Activated CD8-positive, alpha-beta memory T cell treated with anti-CD3 and anti-CD28 coated beads, Interleukin-2, amount 50 U/mL, for 1 hour (primary cell): ENCODE measurements around the gene VSIR.

Experiments
- DNase-seq: peaks from one replicate; pipeline ENCODE4 v3.0.0-alpha.2; 2020; ENCODE audit errors: extremely low read depth

VSIR gene

DNA sequence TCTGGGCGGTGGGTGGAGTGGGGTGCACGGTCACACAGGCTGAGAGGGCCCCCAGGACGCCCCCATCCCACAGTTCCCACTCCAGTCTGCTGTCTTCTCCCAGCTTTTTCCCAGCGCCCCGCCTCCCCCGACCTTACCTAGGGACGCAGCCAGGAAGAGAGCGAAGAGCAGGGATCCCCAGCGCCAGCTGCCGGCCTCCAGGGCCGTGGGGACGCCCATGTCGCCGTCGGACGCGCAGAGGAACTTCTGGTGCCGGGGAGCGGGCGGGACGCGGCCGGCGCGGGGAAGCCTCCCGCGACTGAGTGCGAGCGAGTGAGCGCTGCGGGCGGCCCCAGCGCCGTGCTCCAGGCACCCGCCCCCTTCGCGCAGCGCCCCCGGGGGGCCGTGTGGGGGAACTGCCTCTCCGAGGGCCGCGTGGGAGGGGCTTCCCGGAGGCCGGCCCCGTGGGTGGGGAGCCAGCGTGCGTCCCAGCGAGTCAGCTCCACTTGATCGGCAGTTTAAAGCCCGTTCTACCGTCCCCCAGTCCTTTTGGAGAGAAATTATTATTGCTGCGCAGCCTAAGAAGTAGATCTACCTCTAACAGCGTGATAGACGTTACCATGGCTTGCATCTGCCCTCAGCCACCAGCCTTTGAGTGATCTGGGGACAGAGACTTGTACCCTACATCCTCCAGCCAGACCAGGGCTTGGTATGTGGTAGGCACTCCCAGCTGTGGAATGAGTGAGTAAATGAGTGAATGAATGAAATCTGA lies at the start of gene VSIR:
VSIR (minus strand) TSS at position 300 of the 751 bp plus-strand sequence; CDS start at position 219, 81 bp downstream.
- DNase-seq: peak; percentile 68

DNA sequence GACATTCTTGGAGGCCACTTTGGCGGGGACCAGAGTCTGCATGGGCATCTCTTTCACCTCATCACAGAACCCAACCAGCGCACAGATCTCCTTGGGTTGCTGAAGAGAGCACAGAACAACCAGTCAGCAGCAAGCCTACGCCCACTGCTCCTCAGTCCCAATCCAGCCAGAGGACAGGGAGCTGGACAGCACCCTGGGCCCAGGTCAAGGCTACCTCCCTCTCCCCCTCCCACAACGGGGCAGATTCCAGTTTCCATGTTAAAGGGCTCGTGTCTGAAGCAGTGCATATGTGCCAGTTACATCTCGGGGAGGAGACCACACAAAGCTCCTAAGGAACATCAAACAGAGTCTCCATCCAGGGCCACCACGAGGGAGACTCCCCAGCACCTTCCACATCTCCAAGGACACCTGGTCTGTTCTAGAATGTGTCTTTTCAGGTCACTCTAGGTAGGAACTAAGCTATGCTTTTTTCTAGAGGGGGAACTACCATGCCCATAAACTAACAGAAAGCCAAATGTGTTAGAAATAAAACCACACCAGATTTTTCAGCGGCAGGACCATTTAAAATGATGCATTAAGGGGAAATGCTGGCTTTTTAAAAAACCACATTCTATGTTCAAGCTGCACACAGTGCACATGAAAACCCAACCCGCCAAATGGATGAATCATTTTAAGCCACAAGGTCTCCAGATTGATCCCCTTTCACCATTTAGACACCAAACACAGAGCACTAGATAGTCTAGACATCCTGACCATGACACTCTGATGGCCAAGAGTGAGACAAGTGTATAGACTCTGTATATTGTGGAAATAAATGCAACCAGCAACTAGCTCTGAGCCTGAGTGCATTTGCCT lies 48.8 kb upstream of the VSIR start:
- no peak for DNase-seq

DNA sequence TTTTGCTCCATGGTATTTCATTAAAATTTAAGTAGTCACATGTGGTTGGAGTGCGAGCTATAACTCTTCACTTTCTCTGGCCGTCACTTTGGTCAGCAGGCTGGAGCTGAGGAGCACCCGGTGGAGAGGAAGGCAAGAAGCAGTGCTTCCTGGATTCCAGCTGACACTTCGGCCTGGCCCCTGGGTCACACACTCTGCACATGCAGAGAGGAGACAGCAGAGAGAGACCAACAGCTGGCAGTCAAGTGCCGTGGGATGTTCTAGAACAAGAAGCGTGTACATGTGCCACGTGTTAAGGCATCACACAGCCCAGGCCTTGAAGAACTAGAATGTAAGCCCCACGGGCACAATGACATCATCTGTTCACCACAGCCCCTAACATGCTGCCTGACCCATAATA lies 47.6 kb upstream of the VSIR start:
- no peak for DNase-seq

DNA sequence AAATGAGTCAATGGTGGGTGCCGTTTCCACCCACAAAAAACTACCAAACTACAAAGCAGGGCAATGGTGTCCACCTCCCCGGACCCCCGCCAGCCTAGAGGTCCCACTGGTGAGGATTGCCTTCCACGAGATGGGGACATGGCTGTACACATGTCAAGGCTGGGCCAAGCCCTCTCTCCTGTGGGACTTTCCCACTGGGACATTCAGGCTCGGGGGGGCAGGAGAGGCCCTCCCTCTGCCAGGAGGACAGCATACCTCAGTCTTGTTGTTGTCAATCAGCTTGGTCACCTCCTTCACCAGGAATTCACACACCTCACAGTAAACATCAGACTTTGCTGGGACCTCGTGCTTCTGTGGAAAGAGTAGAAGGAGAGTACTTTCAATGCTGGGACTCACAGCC lies 46.7 kb upstream of the VSIR start:
- DNase-seq: no peak

DNA sequence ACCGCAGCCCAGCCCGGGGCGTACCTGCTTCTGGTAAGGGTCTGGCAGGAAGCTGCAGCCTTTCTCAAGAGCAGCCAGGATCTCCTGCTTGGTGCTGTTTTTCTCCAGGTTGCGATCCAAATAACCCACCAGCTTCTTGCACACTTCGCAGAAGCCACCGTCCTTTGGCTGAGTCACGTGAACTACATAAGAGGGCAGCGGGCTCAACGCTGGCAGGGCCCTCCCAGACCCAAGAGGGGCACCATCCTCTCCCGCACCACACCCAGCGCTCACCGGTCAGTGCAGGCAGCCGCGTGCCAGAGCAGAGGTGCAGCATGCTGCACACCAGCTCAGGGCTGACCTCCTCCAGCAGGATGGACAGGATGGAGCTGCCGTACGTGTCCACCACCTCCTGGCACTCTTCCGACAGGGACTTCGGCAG lies 46.1 kb upstream of the VSIR start:
- no peak for DNase-seq

DNA sequence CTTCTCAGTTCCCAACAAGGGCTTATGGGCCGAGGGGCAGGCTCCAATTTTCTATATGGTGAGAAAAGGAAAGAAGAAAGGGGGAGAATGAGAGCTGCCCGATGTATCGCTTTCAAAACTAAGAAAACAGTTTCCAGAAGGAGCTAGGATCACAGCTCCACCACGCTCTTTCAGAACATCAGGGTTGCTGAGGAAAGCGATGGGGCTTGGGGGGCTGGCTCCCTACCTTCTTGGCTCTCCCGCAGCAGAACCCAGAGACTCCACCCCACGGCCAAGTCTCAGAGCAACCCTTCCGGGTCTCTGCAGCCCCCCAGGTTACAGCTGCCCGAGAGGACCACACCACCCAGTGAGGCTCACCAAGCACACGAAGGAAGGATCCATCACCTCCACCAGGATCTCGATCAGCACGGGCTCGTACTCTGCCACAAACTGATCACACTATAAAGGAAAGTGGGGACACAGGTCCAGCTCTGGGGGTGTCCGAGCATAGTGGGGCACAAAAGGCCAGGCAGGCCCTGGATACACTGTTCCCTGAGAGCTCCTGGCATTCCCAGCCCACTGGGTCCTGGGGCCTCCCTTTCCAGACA lies 45.4 kb upstream of the VSIR start:
- DNase-seq: no peak

DNA sequence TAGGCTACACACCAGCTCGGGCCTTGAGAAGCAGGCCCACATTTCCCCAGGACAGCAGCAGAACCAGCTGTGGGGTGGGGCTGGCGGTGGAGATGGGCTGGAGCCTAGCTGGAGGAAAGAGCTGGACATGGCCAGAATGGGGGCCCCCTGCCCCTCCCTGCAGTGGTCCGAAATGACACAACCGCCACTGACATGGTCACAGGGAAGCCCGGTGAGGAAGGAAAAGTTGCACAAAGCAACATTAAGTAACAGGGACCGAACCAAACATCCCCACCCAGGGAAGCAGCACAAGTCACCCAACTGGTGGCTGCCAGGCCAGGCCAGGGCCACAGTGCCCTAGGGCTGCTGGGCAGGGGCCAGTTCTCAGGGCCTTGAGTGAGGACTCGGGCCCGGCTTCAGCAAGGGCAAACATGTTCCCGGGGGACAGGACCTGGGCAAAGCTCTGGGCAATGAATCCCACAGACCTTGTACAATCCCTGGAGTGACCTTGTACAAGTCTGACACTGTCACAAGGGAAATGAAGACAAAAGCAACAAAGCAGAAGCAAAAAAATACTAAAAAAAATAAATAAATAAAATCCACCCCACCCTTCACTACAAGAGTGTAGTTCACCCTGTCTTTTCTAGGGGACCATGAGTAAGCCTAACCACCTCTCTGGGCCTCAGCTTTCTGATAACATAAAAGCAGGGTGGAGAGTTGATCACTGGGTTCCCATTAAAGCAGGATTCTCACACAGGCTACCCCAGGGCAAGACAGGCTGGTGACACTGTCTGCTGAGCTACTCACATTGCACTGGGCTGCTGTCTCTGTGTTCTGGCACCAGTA lies 44.7 kb upstream of the VSIR start:
- no peak for DNase-seq

DNA sequence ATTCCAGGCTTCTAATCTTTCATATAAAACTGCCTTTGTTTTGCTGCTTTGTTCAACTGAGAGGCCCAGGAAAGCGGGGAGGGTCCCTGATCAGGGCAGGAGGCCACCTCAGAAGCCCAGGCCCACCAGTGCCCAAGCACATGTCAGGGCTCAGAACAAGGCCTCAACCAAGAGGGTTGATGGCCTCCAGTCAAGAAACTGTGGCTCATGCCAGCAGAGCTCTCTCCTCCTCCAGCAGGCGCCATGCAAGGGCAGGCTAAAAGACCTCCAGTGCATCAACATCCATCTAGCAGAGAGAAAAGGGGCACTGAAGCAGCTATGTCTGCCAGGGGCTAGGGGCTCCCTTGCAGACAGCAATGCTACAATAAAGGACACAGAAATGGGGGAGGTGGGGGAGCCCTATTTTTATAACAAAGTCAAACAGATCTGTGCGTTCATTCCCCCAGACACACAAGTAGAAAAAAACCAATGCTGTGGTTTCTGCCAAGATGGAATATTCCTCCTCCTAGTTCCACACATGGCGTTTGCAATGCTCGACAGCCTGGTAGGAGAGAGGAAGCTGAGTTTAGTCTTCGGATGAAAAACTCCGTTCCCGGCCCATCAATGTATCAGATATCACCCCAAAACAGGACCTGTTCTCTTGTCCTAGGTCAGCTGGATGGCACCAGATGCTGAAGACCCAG lies 43.8 kb upstream of the VSIR start:
- no peak for DNase-seq

DNA sequence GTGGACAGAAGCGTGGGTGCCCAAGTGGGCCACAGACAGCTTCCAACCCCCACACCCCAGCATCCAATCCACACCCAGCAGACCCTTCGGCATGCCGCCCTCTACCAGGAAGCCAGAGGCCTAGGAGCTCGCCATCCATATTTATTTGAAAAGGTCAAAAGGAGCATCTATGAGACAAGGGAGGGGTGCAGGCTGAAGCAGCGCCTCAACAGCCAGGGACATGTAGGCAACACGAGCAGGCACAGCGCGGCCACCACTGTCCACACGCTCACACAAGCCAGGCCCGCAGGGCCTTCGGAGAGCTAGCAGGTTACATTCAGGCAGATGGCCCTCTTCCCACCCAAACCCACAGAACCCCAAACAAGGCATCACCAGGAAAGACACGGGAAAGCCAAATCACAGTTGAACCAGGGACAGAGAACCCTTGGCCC lies 43.1 kb upstream of the VSIR start:
- no peak for DNase-seq

DNA sequence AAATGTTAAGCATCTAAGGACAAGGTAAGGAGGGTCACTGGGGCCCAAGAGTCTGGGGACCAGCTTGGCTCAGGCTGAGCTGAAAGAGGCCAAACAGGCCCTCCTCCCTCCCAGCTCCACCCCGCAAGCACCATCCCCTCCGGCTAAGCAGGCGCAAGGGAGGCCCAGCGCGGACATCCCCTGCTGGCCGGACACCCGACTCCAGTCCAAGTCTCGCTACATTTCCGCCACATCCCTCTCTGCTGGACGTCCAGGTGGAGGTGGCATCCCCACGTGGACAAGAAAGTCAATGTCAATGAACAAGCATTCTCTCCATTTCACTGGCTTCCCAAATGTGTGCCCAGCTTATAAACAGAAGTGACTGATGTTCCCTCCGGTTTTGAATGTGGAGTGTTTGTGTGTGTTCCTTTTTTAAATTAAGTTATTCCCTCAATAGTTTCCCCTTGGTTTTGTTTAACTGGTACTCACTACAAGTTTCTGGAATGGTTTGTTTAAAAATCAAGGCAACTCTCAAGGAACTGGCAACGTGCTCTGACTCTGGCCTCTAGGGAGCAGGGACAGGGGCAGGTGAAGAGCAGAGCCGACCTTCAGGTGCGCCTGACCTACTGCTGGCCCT lies 42.3 kb upstream of the VSIR start:
- DNase-seq: no peak

DNA sequence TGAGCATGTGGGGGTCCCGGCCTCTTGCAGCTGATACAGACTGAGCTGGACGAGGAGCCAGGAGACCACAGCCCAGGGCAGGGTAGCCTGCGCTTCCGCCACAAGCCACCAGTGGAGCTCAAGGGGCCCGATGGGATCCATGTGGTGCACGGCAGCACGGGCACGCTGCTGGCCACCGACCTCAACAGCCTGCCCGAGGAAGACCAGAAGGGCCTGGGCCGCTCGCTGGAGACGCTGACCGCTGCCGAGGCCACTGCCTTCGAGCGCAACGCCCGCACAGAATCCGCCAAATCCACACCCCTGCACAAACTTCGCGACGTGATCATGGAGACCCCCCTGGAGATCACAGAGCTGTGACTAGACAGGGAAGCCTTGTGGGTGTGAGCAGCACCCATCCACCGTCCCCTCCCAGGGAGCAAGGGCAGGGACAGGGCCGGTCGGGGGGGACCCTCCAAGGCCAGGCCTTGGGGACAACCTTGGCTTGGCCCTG lies 41.6 kb upstream of the VSIR start:
- DNase-seq: no peak

DNA sequence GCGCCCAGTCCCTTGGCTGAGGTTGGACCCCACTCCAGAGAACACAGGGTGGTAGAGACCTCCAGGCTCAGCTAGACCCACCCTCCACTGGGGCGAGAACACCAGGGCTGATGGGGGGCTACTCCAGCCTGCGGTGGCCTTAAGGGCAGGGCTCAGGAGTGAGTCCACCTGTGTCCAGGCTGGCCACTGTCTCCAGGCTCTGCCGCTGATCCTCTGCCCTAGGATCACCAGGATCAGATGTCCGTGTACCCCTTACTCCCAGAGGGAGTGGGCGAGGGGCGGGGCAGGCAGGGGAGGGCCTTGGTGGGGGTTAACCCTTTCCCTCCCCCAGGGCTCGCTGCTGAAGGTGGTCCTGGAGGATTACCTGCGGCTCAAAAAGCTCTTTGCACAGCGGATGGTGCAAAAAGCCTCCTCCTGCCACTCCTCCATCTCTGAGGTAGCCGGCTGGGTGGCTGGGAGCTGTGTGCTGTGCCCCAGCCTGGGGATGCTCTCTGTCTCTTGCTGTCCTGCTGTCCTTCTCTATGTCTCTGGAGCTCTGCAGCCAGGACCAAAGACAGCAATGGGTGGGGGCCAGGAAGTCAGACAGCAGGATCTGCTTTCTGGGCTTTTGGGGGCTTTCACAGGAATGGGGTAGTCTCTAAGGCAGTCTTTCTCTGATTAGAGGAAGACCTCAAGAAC lies 39.7 kb upstream of the VSIR start:
- DNase-seq: no peak

DNA sequence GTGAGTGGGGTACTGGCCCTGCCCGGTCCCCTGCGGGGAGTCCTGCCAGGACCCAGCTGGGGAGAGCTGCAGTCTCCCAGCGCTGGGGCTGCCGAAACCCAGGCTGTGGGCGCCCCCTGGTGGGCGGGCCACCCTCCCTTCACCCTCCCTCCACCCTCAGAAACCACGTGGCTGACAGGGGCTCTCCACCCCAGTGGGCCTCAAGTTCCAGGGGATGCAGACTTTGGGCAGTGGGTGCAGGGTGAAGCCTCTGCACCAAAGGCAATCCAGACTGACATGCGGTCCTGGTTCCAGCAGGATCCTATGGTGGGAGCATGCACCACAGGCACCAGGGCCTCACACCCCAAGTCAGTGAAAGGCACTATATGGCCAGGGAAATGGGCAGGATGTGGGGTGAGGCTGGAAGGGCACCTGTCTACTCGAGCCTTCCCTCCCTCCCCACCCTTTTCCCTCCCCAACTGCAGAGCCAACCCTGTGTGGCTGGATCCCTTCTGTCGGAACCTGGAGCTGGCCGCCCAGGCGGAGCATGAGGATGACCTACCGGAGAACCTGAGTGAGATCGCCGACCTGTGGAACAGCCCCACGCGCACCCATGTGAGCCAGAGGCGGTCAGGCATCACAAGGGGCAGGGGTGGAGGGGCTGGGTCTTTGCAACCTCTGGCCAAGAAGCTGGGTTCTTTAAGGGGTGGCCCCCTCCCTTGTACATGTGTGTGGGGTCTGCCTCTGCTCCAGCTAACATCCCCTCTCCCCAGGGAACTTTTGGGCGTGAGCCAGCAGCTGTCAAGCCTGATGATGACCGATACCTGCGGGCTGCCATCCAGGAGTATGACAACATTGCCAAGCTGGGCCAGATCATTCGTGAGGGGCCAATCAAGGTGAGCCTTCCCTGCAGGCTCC lies 38.9 kb upstream of the VSIR start:
- DNase-seq: peak; percentile 41

DNA sequence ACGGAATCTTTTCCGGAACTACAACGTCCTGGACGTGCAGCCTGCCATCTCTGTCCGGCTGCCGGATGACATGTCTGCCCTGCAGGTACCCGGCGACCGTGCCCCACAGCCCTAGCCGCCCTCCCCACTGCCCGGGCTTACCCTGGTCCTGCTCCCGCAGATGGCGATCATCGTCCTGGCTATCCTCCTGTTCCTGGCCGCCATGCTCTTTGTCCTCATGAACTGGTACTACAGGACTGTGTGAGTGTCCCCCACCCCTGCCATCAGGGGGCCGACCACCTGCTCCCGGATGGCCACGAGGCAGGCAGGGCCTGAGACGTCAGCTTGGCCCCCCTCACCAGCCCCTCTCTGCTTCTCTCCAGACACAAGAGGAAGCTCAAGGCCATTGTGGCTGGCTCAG lies 38.0 kb upstream of the VSIR start:
- DNase-seq: no peak

DNA sequence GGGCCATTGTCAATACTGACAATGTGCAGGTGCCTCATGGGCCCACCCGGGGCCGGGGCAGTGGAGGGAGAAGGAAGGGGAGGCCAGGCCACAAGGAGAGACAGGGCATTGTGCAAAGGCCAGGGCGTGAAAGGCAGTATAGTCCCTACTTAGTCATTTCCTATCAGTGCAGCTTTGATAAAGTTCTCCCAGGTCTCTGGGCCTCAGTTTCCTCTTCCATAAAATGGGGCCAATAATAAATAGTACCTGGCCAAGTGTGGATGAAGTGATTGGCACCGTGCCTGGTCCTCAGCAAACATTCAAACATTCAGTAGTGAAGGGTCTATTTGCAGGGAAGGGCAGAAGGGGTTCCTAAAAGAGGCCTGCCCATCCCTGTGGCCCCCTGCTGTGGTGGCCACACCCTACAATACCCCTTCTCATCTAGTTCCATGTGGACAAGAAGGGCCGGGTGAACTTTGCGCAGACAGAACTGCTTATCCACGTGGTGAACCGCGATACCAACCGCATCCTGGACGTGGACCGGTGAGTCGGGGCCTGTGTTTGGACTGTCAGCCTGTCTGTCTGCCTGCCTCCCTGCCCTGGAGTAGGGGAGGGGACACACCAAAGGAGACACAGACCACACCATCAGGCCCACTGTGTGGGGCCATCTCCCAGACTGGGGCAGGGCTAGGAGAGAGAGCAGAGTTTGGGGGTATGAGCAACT lies 36.9 kb upstream of the VSIR start:
- no peak for DNase-seq

DNA sequence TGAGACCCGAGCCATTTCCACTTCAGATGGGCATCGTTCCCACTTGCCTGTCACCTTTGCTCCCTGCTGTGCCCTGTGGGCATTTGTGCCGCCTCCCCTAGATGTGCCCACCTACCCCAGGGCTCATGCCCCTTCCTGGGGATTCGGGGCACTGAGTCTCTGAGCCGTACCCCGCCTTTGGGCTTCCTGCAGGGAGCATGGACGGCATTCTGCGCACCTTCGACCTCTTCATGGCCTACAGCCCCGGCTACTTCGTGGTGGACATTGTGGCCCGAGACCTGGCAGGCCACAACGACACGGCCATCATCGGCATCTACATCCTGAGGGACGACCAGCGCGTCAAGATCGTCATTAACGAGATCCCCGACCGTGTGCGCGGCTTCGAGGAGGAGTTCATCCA lies 36.3 kb upstream of the VSIR start:
- no peak for DNase-seq

DNA sequence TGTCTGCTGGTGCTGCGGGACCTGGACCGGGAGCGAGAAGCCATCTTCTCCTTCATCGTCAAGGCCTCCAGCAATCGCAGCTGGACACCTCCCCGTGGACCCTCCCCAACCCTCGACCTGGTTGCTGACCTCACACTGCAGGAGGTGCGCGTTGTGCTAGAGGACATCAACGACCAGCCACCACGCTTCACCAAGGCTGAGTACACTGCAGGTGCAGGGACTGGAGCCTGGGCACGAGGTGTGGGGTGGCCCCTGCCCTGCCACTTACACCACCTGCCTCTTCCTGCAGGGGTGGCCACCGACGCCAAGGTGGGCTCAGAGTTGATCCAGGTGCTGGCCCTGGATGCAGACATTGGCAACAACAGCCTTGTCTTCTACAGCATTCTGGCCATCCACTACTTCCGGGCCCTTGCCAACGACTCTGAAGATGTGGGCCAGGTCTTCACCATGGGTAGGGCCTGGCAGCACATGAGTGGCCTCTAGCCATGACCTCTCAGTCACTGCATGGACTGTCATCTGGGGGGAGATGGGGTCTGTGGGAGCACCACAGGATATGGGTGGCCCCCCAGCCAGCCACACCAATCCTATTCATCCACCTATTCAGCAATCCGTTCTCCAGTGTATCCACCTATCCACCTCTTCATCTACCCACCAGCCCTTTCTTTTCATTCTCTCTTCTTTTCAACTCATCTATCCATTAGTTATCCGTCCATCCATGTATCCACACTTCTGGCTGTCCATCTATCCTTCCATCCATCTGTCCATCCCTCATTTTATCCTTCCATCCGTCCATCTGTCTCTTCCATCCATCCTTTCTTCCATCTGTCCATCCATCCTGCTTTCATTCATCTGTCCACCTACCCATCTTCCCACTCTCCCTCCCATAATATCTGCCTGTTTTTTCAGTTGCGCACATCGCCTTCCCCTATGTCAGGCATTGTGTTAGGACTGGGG lies 34.5 kb upstream of the VSIR start:
- DNase-seq: no peak
